Renal cortex interstitium (tissue), 11 donors: Measurements from ENCODE around the gene HIVEP3. TPM values are rescaled to one million over a fixed set of nuclear protein-coding genes. Genes with fewer than 3 reads are reported as not detected.

ENCODE experiments used
- DNase-seq, 11 donors: peaks; one replicate each; pipeline ENCODE4 v3.0.0-alpha.2; 2013; ENCODE audit warnings: low read depth in 9 of 11, low spot score in 4 of 11; ENCODE audit errors: extremely low read depth in 1 of 11
- polyA plus RNA-seq, 3 donors: library from polyadenylated mRNA; unstranded; fragments of 120-200 nt; gene quantifications; one replicate each; pipeline ENCODE4 v1.2.1, GENCODE V29; 2013; ENCODE audit not compliant: insufficient read length in 3 of 3

HIVEP3 gene
- polyA plus RNA-seq, 3 donors: 3.4 to 4.6 (median 4.1) TPM

- DNase-seq: no peak
Observed at GRCh38 chr1:41752514-41753170, 166.1 kb downstream of the HIVEP3 start.

GRCh38 chr1:41751804-41752513, 166.8 kb downstream of the HIVEP3 start:
- DNase-seq: no peak

GRCh38 chr1:41749991-41750745, 168.6 kb downstream of the HIVEP3 start:
- DNase-seq: no peak

GRCh38 chr1:41745022-41745421, 173.7 kb downstream of the HIVEP3 start:
- DNase-seq: no peak

GRCh38 chr1:41743366-41743765, 175.4 kb downstream of the HIVEP3 start:
- DNase-seq: no peak

- DNase-seq: no peak
Observed at GRCh38 chr1:41742219-41742618, 176.5 kb downstream of the HIVEP3 start.

GRCh38 chr1:41741244-41741643, 177.5 kb downstream of the HIVEP3 start:
- no peak for DNase-seq

GRCh38 chr1:41740630-41741239, 178.0 kb downstream of the HIVEP3 start:
- no peak for DNase-seq

- DNase-seq: no peak
Observed at GRCh38 chr1:41740058-41740457, 178.7 kb downstream of the HIVEP3 start.

GRCh38 chr1:41739061-41739955, 179.4 kb downstream of the HIVEP3 start:
- peak in 10 of 11 donors; percentile 32 to 72 (median 57) for DNase-seq

GRCh38 chr1:41738475-41738874, 180.2 kb downstream of the HIVEP3 start:
- no peak for DNase-seq

- DNase-seq: no peak
Observed at GRCh38 chr1:41738006-41738405, 180.7 kb downstream of the HIVEP3 start.

- peak in 7 of 11 donors; percentile 30 to 52 (median 38) for DNase-seq
Observed at GRCh38 chr1:41735631-41736260, 183.0 kb downstream of the HIVEP3 start.

- DNase-seq: no peak
Observed at GRCh38 chr1:41735139-41735538, 183.6 kb downstream of the HIVEP3 start.

GRCh38 chr1:41734201-41734970, 184.3 kb downstream of the HIVEP3 start:
- DNase-seq: no peak

- DNase-seq: no peak
Observed at GRCh38 chr1:41733725-41734124, 185.0 kb downstream of the HIVEP3 start.

- DNase-seq: no peak
Observed at GRCh38 chr1:41733021-41733420, 185.7 kb downstream of the HIVEP3 start.
